Thyroid gland (tissue), 4 donors: ENCODE measurements around the gene SYN1.

ENCODE experiments used
- CTCF ChIP-seq, 6 experiments: fragments of 200-600 bp in 3 of 6; fragments of 450-650 bp in 3 of 6; sonication (generic) in 3 of 6; IDR thresholded peaks; one replicate each; pipeline ENCODE4 v1.5.1; 2016 to 2019; ENCODE audit warnings: antibody characterized with exemption in 6 of 6, mild to moderate bottlenecking in 2 of 6, inconsistent platforms in 1 of 6, moderate library complexity in 1 of 6
- POLR2A ChIP-seq, 2 donors: fragments of 450-650 bp; IDR thresholded peaks; one replicate each; pipeline ENCODE4 v1.6.1; 2017; ENCODE audit warnings: antibody characterized with exemption in 2 of 2, mild to moderate bottlenecking in 2 of 2, moderate library complexity in 1 of 2

- TF ChIP-seq CTCF (IDR thresholded peaks at IDR 0.05) = no peak
- no peak for TF ChIP-seq POLR2A (IDR thresholded peaks at IDR 0.05)
These were observed 76.2 kb downstream of the SYN1 start for GRCh38 chrX:47543496-47543895.
